CD8-positive, alpha-beta memory T cell (primary cell): ENCODE measurements around the gene PRRX1. TPM values are rescaled to one million over a fixed set of nuclear protein-coding genes. Genes with fewer than 3 reads are reported as not detected.

Experiments used
- CTCF ChIA-PET: fragments of 350-600 bp; sonication (Branson Sonifier 250); formaldehyde crosslinking; loops from one replicate; lab custom pipeline; 2021; ENCODE audit warnings: antibody characterized with exemption; lab: Charles Lee
- POLR2A ChIA-PET: fragments of 350-600 bp; sonication (Branson Sonifier 250); formaldehyde crosslinking; loops from one replicate; lab custom pipeline; 2021; ENCODE audit warnings: antibody characterized with exemption; lab: Charles Lee
- DNase-seq, 5 donors: peaks; one replicate each; pipeline versions ENCODE4 v3.0.0 to v3.0.0-alpha.2; 2020 to 2022; ENCODE audit warnings: mixed read lengths in 1 of 5
- H3K27ac ChIP-seq: one replicate; pipeline ENCODE4 v1.7.0; 2013; ENCODE audit warnings: low read depth, mild to moderate bottlenecking, low read length, moderate library complexity
- H3K27me3 ChIP-seq: 2 replicates; pipeline ENCODE4 v1.7.0; 2013; ENCODE audit warnings: low read length, mild to moderate bottlenecking; ENCODE audit not compliant: insufficient read depth, poor library complexity, severe bottlenecking
- H3K36me3 ChIP-seq: 2 replicates; pipeline ENCODE4 v1.7.0; 2013; ENCODE audit warnings: mild to moderate bottlenecking, low read length, moderate library complexity; ENCODE audit not compliant: insufficient read depth
- H3K4me1 ChIP-seq: 2 replicates; pipeline ENCODE4 v1.7.0; 2013; ENCODE audit warnings: mild to moderate bottlenecking, low read length, moderate library complexity; ENCODE audit not compliant: insufficient read depth
- H3K4me3 ChIP-seq: 2 replicates; pipeline ENCODE4 v1.7.0; 2013; ENCODE audit warnings: mild to moderate bottlenecking, low read length
- H3K9me3 ChIP-seq: 2 replicates; pipeline ENCODE4 v1.7.0; 2013; ENCODE audit warnings: mild to moderate bottlenecking, low read length
- H3K27ac Mint-ChIP-seq, 8 donors: one replicate each; pipeline ENCODE4 v1.8.0; 2020 to 2021; ENCODE audit warnings: mixed read lengths in 8 of 8, mild to moderate bottlenecking in 6 of 8, inconsistent platforms in 3 of 8, moderate library complexity in 3 of 8
- H3K27me3 Mint-ChIP-seq, 2 donors: one replicate each; pipeline ENCODE4 v1.8.0; 2020 to 2021; ENCODE audit warnings: mixed read lengths in 2 of 2, mild to moderate bottlenecking in 1 of 2, moderate library complexity in 1 of 2
- H3K36me3 Mint-ChIP-seq, 3 donors: one replicate each; pipeline ENCODE4 v1.8.0; 2020 to 2021; ENCODE audit warnings: mixed read lengths in 3 of 3, inconsistent platforms in 1 of 3, mild to moderate bottlenecking in 1 of 3
- H3K4me1 Mint-ChIP-seq, 3 donors: one replicate each; pipeline ENCODE4 v1.8.0; 2020 to 2021; ENCODE audit warnings: mixed read lengths in 3 of 3, inconsistent platforms in 1 of 3, mild to moderate bottlenecking in 1 of 3
- H3K4me3 Mint-ChIP-seq, 7 donors: one replicate each; pipeline ENCODE4 v1.8.0; 2020 to 2021; ENCODE audit warnings: mixed read lengths in 7 of 7, mild to moderate bottlenecking in 6 of 7, moderate library complexity in 4 of 7, inconsistent platforms in 2 of 7
- H3K9me3 Mint-ChIP-seq, 5 donors: one replicate each; pipeline ENCODE4 v1.8.0; 2020 to 2022; ENCODE audit warnings: mixed read lengths in 5 of 5, mild to moderate bottlenecking in 3 of 5, moderate library complexity in 2 of 5, inconsistent platforms in 1 of 5
- polyA plus RNA-seq: library from polyadenylated mRNA; unstranded; fragments of 300-500 nt; fragmentation: Illumina TruSeq; gene quantifications from one replicate; pipeline ENCODE4 v1.2.3, GENCODE V29; 2021
- total RNA-seq, 2 experiments: library from RNA; stranded (reverse); gene quantifications; one replicate each; pipeline ENCODE4 v1.2.3, GENCODE V29; 2021

PRRX1 gene
- total RNA-seq, result not detected
- polyA plus RNA-seq, result not detected

GRCh38 chr1:170664093-170664827, at the start of gene PRRX1:
Gene PRRX1 (plus strand): TSS chr1:170664131. CDS start chr1:170664219, 88 bp downstream.
- no peak within 1 kb of the TSS for H3K27ac ChIP-seq
- H3K36me3 ChIP-seq, result no peaks in the 10 kb centered on the region
- Mint-ChIP-seq H3K4me3 (peak within 1 kb of the TSS in 3 of 7 donors; percentile 18 to 41 (median 34)), H3K9me3 (peaks cover 0 to 4% (median 0%) of the 10 kb centered on the region in 5 donors), H3K36me3 (no peaks in the 10 kb centered on the region), H3K27me3 (peaks cover 73 to 89% of the 10 kb centered on the region in 2 donors), H3K27ac (peak within 1 kb of the TSS in 1 of 8 donors; percentile 2), H3K4me1 (peaks cover 13 to 50% (median 26%) of the 10 kb centered on the region in 3 donors)
- POLR2A ChIA-PET, result no interaction called here
- no peaks in the 10 kb centered on the region for H3K9me3 ChIP-seq
- DNase-seq, result no peak
- no peak within 1 kb of the TSS for H3K4me3 ChIP-seq
- CTCF ChIA-PET, result no interaction called here
- H3K27me3 ChIP-seq, result peaks cover 22% of the 10 kb centered on the region
- H3K4me1 ChIP-seq, result no peaks in the 10 kb centered on the region

- POLR2A ChIA-PET, result no interaction called here
- Histone ChIP-seq H3K9me3 (no peaks in the 10 kb centered on the region), H3K4me3 (no peak overlapping the region), H3K27ac (no peak overlapping the region), H3K27me3 (no peaks in the 10 kb centered on the region), H3K4me1 (no peaks in the 10 kb centered on the region), H3K36me3 (no peaks in the 10 kb centered on the region)
- Mint-ChIP-seq H3K27ac (no peak overlapping the region), H3K9me3 (peaks cover 0 to 9% (median 4%) of the 10 kb centered on the region in 5 donors), H3K4me3 (no peak overlapping the region), H3K36me3 (no peaks in the 10 kb centered on the region), H3K4me1 (no peaks in the 10 kb centered on the region), H3K27me3 (peaks cover 7 to 34% of the 10 kb centered on the region in 2 donors)
- DNase-seq, result no peak
- CTCF ChIA-PET, result no interaction called here
Observed at GRCh38 chr1:170617591-170618330, 46.2 kb upstream of the PRRX1 start.

GRCh38 chr1:170618421-170618820, 45.5 kb upstream of the PRRX1 start:
- Histone ChIP-seq H3K27ac (no peak overlapping the region), H3K9me3 (no peaks in the 10 kb centered on the region), H3K4me3 (no peak overlapping the region), H3K36me3 (no peaks in the 10 kb centered on the region), H3K4me1 (no peaks in the 10 kb centered on the region), H3K27me3 (no peaks in the 10 kb centered on the region)
- Mint-ChIP-seq H3K36me3 (no peaks in the 10 kb centered on the region), H3K27ac (no peak overlapping the region), H3K4me3 (no peak overlapping the region), H3K4me1 (no peaks in the 10 kb centered on the region), H3K27me3 (peaks cover 10 to 28% of the 10 kb centered on the region in 2 donors), H3K9me3 (peaks cover 0 to 4% (median 3%) of the 10 kb centered on the region in 5 donors)
- ChIA-PET CTCF (no interaction called here), POLR2A (no interaction called here)
- DNase-seq, result no peak

DNA sequence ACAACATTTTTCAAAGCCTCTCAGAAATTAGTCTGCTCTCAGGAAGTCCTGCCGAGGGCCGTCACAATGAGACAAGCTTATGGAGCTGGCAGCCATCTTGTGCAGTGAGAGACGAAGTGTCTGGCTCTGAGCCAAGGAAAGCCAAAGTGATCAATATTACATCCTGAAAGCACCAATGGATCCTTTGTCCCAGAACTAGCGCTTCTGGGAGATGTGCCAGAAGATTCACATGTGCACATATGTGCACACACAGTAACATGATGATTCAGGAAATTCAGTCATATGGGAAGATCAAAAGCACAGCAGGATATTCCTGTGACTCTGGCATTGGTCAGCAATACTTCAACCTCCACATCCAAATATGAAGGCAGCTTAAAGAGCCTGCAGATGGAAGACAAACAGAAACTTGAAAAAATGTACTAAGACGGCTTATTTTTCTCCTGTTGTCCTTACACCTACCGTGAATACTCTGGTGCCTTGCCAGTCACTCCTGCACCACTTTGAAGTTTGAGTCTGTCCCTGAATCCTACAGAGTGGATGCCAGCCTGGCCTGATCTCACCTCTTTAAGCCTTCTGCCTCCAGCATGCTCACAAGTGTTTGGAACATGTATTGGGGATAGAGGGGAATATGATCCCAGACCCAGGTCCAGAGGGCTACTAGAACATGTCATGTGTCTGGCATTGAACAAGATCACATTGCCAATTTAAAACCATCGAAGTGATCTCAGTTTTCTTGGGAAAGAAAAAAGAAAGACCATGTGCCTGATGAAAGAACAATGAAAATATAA, 44.5 kb upstream of the PRRX1 start:
- H3K9me3 Mint-ChIP-seq, result peaks cover 0 to 4% (median 0%) of the 10 kb centered on the region in 5 donors
- POLR2A ChIA-PET, result no interaction called here
- no peak overlapping the region for H3K4me3 Mint-ChIP-seq
- H3K27me3 Mint-ChIP-seq, result peaks cover 10 to 24% of the 10 kb centered on the region in 2 donors
- CTCF ChIA-PET, result no interaction called here
- no peaks in the 10 kb centered on the region for H3K27me3 ChIP-seq
- H3K27ac Mint-ChIP-seq, result no peak overlapping the region
- H3K4me3 ChIP-seq, result no peak overlapping the region
- no peak for DNase-seq
- H3K36me3 ChIP-seq, result no peaks in the 10 kb centered on the region
- no peaks in the 10 kb centered on the region for H3K4me1 ChIP-seq
- no peak overlapping the region for H3K27ac ChIP-seq
- no peaks in the 10 kb centered on the region for H3K36me3 Mint-ChIP-seq
- H3K4me1 Mint-ChIP-seq, result no peaks in the 10 kb centered on the region
- no peaks in the 10 kb centered on the region for H3K9me3 ChIP-seq

GRCh38 chr1:170620164-170620563, 43.8 kb upstream of the PRRX1 start:
- no peaks in the 10 kb centered on the region for H3K36me3 ChIP-seq
- Mint-ChIP-seq H3K9me3 (peaks cover 0 to 3% (median 0%) of the 10 kb centered on the region in 5 donors), H3K27me3 (peaks cover 9 to 20% of the 10 kb centered on the region in 2 donors), H3K36me3 (no peaks in the 10 kb centered on the region), H3K4me1 (no peaks in the 10 kb centered on the region), H3K4me3 (no peak overlapping the region), H3K27ac (no peak overlapping the region)
- no peaks in the 10 kb centered on the region for H3K27me3 ChIP-seq
- POLR2A ChIA-PET, result no interaction called here
- no peak overlapping the region for H3K27ac ChIP-seq
- no peak overlapping the region for H3K4me3 ChIP-seq
- no peak for DNase-seq
- no peaks in the 10 kb centered on the region for H3K4me1 ChIP-seq
- no peaks in the 10 kb centered on the region for H3K9me3 ChIP-seq
- CTCF ChIA-PET, result no interaction called here

GRCh38 chr1:170623171-170623570, 40.8 kb upstream of the PRRX1 start:
- no peak for DNase-seq
- Mint-ChIP-seq H3K27ac (no peak overlapping the region), H3K36me3 (no peaks in the 10 kb centered on the region), H3K27me3 (peaks cover 7 to 9% of the 10 kb centered on the region in 2 donors), H3K9me3 (no peaks in the 10 kb centered on the region), H3K4me3 (no peak overlapping the region), H3K4me1 (no peaks in the 10 kb centered on the region)
- Histone ChIP-seq H3K27ac (no peak overlapping the region), H3K4me3 (no peak overlapping the region), H3K36me3 (no peaks in the 10 kb centered on the region), H3K27me3 (no peaks in the 10 kb centered on the region), H3K4me1 (no peaks in the 10 kb centered on the region), H3K9me3 (no peaks in the 10 kb centered on the region)
- POLR2A ChIA-PET, result no interaction called here
- CTCF ChIA-PET, result no interaction called here

DNA sequence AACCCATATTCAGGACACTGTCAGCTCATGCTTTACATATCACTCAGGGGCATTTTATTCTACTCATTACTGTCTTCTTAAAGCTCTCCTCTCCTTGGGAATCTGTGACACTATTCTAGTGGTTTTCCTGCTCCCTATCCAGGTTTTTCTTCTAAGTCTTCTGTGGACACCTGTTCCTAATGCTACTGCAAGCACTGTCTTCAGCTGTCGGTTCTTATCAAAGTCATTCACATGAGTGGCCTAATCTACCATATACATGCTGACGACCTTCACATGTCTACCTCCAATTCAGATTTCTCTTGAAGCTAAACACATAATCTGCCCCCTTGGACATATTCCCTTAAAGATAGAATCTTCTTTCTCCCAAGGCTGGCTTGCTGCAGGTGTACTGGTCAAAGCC, 39.8 kb upstream of the PRRX1 start:
- ChIA-PET POLR2A (no interaction called here), CTCF (interaction anchor here (1.4 kb wide), 1 partner anchor 9 kb away, joined by 3 read pairs; no protein-coding TSS in a partner anchor)
- Mint-ChIP-seq H3K27ac (no peak overlapping the region), H3K4me3 (no peak overlapping the region), H3K27me3 (peaks cover 7 to 16% of the 10 kb centered on the region in 2 donors), H3K4me1 (no peaks in the 10 kb centered on the region), H3K9me3 (no peaks in the 10 kb centered on the region), H3K36me3 (no peaks in the 10 kb centered on the region)
- no peaks in the 10 kb centered on the region for H3K4me1 ChIP-seq
- no peaks in the 10 kb centered on the region for H3K27me3 ChIP-seq
- H3K36me3 ChIP-seq, result no peaks in the 10 kb centered on the region
- no peak overlapping the region for H3K4me3 ChIP-seq
- H3K27ac ChIP-seq, result no peak overlapping the region
- H3K9me3 ChIP-seq, result no peaks in the 10 kb centered on the region
- no peak for DNase-seq
